HG02571 (cell line): Measurements from ENCODE around the gene HERC5.
"Not testable (repeated sequence)": the region's sequence is repeated elsewhere in the genome, so short reads cannot be mapped to it uniquely, and the experiment has no call there.

Experiments
- ATAC-seq: cut with Tn5 transposase; IDR thresholded peaks from one replicate; pipeline ENCODE4 v1.9.1; 2021; ENCODE audit warnings: mild to moderate bottlenecking, moderate library complexity; ENCODE audit not compliant: unreplicated experiment

HERC5 gene

DNA sequence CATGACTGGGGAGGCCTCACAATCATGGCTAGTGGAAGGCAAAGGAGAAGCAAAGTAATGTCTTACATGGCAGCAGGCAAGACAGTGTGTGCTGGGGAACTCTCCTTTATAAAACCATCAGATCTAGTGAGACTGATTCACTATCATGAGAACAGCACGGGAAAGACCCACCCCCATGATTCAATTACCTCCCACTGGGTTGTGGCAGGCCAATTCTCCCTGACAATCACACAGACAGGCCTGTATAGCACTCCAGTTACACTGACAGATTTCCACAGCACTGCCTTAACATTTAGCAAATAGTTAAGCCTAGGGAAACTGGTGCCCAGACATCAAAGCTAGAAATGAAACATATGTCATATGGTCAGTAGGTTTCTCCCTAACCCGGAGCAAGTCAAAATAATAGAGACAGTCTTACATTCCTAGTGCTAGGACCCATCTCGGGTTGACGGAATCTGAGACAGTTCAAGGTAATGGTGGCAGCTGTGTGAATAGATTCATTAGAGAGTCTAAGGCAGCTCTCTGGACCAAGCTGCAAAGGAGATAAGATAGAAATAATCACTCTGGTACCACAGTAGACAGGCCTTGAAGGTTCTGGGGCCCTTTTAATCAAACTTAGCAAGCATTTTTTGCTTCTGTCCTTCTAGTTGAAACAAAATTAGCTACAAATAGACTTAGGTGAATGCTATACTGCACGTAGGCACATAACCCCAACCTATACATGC is 9.4 kb upstream of the HERC5 start:
- ATAC-seq = no peak

GRCh38 chr4:88448211-88448765 is 8.6 kb upstream of the HERC5 start:
- ATAC-seq = not testable (repeated sequence)

GRCh38 chr4:88448889-88449288 is 8.0 kb upstream of the HERC5 start:
- no peak for ATAC-seq

GRCh38 chr4:88449290-88449689 is 7.6 kb upstream of the HERC5 start:
- no peak for ATAC-seq

DNA sequence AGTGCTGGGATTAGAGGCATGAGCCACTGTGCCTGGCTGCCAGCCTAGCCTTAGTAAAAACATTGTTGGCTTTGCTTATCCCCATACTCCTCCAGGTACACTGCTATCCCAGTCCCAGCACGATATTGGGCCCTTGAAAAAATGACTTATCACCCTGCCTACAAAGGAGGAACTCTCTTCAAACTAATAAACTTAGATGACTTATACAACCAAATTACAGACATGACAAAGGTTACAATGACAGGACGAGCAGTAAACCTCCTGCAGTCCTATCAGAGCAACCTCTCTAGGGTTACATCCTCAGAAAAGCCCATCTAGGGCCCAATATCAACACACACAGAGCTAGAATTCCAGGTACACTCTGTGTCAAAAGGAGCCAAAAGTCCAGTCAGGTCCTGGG is 5.7 kb upstream of the HERC5 start:
- no peak for ATAC-seq

GRCh38 chr4:88452912-88453311 is 4.0 kb upstream of the HERC5 start:
- ATAC-seq = no peak

GRCh38 chr4:88457307-88458103 is 586 bp downstream of the HERC5 start:
- peak; percentile 33 for ATAC-seq

- no peak for ATAC-seq
These were observed 1.3 kb downstream of the HERC5 start for GRCh38 chr4:88458104-88458740.

DNA sequence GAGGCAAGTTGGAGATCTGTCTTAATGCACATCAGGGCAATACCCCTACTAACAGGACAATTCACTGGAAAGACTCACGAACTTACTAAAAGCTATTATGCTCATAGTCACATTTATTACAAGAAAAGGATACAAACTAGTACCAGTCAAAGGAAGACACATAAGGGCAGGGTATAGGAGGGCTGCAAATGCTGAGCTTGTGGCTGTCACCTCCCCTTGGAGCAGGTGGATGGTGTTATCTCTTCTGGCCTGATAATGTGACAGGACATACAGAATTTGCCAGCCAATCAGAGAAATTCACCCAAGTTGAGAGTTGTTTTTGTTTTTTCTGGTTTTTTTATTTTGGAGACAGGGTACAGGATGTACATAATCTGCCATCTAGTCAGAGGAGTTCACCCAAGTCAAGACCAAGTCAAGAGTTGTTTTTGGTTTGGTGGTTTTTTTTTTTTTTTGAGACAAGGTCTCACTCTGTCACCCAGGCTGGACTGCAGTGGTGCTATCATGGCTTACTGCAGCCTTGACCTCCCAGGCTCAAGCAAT is 8.8 kb downstream of the HERC5 start:
- ATAC-seq = no peak

DNA sequence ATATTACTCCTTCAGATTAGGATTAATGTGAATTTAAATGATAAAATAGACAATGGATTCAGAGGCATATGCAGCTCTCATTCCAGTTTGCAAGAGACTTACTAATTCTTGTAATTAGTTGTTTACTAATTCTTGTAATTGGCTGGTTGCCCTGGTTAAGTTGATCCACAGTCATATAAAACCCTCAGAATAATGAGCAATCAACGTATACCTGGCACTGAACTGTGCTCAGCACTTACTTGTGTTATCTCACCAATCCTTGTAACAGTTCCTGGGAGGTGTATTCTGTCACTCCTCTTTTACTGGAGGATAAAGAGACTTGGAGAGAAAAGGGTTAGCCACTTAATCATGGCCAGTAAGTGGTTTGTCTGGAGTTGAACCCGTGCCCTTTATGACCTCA is 10.5 kb downstream of the HERC5 start:
- ATAC-seq = no peak

GRCh38 chr4:88477229-88477860 is 20.4 kb downstream of the HERC5 start:
- ATAC-seq = no peak

GRCh38 chr4:88478247-88478646 is 21.3 kb downstream of the HERC5 start:
- no peak for ATAC-seq

DNA sequence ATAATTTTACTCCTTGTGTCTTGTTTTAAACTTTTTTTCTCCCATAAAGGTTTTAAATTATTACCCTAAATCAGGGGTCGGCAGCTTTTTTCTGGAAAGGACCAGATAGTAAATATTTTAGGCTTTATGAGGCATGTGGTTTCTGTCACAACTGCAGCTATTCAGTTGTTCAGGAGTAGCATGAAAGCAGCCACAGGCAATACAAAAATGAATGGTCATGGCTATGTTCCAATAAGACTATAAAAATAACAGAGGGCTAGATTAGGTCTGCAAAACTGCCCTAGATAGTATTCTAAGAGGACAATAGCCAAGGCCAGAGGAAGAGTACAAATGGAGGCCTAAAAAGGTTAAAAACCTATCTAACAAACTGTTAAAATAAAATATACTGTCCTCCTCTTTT is 24.6 kb downstream of the HERC5 start:
- ATAC-seq = no peak

DNA sequence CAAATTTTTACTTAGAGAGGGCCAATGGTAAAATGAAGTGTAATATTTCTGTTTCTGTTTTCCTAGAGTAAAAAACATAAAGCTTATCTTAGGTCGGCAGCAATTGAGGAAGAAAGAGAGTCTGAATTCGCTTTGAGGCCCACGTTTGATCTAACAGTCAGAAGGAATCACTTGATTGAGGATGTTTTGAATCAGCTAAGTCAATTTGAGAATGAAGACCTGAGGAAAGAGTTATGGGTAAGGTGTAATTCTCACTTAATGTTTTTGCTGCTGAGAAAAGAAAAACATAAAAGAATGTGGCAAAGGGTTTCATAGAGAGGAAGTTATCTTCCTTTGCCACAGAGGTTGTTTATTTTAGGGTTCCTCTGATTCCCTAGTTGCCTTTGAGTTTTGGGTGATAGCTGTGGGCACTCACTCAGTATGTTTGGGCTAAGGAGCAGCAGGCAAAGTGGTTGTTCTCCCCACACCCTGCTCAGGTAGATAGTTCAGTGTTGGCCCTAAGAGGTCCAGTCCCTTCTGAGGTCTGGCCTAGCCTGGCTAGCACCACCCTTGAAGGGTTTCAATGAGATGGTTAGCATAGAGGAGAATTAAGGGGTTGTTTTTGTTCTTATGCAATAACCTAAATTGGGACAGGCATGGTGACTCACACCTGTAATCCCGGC is 32.3 kb downstream of the HERC5 start:
- ATAC-seq = no peak

GRCh38 chr4:88497859-88498409 is 41.0 kb downstream of the HERC5 start:
- no peak for ATAC-seq

DNA sequence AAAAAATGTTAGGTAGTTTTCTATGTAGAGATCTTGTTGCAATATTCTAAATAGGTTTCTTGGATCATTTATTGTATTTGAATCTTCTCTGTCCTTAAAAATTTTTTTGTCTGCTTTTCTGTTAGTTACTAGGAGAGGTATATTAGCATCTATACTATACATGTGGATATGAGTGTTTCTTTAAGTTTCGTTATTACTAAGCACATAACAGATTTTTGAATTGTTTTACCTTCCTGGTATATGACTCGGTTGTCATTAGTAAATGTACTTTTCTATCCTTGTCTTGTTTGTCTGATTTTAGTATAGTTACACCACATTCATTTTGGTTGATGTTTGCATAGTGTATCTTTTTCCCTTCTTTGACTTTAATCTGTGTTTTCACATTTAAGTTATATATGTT is 46.4 kb downstream of the HERC5 start:
- ATAC-seq = no peak

DNA sequence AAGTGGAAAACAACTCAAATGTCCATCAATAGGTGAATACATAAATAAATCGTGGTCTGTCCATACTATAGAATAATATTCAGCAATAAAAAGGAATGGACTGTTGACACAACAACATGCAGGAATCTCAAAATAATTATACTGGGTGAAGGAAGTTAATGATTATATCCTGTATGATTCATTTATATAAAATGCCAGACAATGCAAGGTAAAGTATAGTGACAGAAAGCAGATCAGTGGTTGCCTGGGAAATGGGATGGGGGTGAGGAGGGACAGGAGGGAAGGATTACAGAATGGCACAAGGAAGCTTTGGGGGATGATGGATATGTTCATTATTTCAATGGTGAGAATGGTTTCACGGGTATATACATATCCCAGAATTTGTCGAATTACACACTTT is 54.3 kb downstream of the HERC5 start:
- ATAC-seq = no peak

GRCh38 chr4:88514557-88515511 is 57.9 kb downstream of the HERC5 start:
- no peak for ATAC-seq

GRCh38 chr4:88516746-88517145 is 59.8 kb downstream of the HERC5 start:
- ATAC-seq = no peak
